HFFc6 (cell line): ENCODE measurements around the gene PBX3. TPM values are rescaled to one million over a fixed set of nuclear protein-coding genes. Genes with fewer than 3 reads are reported as not detected.

Source experiments
- DNase-seq: peaks from one replicate; pipeline ENCODE4 v3.0.0-alpha.2; 2018
- H3K27ac Mint-ChIP-seq: 2 replicates; pipeline ENCODE4 v1.8.0; 2020; ENCODE audit warnings: mild to moderate bottlenecking, mixed read lengths
- H3K27me3 Mint-ChIP-seq: 2 replicates; pipeline ENCODE4 v1.8.0; 2021; ENCODE audit warnings: mild to moderate bottlenecking, moderate library complexity, mixed read lengths; ENCODE audit not compliant: insufficient read depth
- H3K36me3 Mint-ChIP-seq: 2 replicates; pipeline ENCODE4 v1.8.0; 2021; ENCODE audit warnings: low read depth, mixed read lengths
- H3K4me1 Mint-ChIP-seq: 2 replicates; pipeline ENCODE4 v1.8.0; 2020; ENCODE audit warnings: low read depth, mixed read lengths
- H3K4me3 Mint-ChIP-seq: 2 replicates; pipeline ENCODE4 v1.8.0; 2020; ENCODE audit warnings: mild to moderate bottlenecking, moderate library complexity, mixed read lengths
- H3K9me3 Mint-ChIP-seq: 2 replicates; pipeline ENCODE4 v1.8.0; 2020; ENCODE audit warnings: mild to moderate bottlenecking, mixed read lengths
- total RNA-seq, 6 experiments: library from RNA; stranded (reverse); fragmentation: NEBNext Ultra II Directional; extraction: Animal tissue kit (Norgen Biotek cat#: 25700); gene quantifications; 2 replicates in 1 of 6; 3 replicates in 5 of 6; pipeline ENCODE4 v1.2.3, GENCODE V29; 2021
- TF ChIP-seq, protein P1 (sequence below): fragments of 200-600 bp; sonication (generic); IDR thresholded peaks from 2 replicates; pipeline ENCODE4 v1.5.0; 2021; ENCODE audit warnings: antibody characterized with exemption, mild to moderate bottlenecking

Gene PBX3
- total RNA-seq, 6 experiments from 2014 or later, result 32.2 to 44.3 (median 40.3) TPM

- no peaks in the 10 kb centered on the region for H3K9me3 Mint-ChIP-seq
- peak overlapping the region; percentile 94 for H3K27ac Mint-ChIP-seq
- H3K36me3 Mint-ChIP-seq, result peaks cover 11% of the 10 kb centered on the region; the same call in 1 of the 2 replicates
- peak overlapping the region; percentile 72; the same call in 1 of the 2 replicates for H3K4me3 Mint-ChIP-seq
- TF ChIP-seq, protein P1, sequence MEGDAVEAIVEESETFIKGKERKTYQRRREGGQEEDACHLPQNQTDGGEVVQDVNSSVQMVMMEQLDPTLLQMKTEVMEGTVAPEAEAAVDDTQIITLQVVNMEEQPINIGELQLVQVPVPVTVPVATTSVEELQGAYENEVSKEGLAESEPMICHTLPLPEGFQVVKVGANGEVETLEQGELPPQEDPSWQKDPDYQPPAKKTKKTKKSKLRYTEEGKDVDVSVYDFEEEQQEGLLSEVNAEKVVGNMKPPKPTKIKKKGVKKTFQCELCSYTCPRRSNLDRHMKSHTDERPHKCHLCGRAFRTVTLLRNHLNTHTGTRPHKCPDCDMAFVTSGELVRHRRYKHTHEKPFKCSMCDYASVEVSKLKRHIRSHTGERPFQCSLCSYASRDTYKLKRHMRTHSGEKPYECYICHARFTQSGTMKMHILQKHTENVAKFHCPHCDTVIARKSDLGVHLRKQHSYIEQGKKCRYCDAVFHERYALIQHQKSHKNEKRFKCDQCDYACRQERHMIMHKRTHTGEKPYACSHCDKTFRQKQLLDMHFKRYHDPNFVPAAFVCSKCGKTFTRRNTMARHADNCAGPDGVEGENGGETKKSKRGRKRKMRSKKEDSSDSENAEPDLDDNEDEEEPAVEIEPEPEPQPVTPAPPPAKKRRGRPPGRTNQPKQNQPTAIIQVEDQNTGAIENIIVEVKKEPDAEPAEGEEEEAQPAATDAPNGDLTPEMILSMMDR, result no peak
- H3K4me1 Mint-ChIP-seq, result no peaks in the 10 kb centered on the region; the same call in 1 of the 2 replicates
- H3K27me3 Mint-ChIP-seq, result peaks cover 4% of the 10 kb centered on the region; the same call in 1 of the 2 replicates
- DNase-seq, result no peak
Measured at GRCh38 chr9:125932746-125933455, 185.7 kb downstream of the PBX3 start.

DNA sequence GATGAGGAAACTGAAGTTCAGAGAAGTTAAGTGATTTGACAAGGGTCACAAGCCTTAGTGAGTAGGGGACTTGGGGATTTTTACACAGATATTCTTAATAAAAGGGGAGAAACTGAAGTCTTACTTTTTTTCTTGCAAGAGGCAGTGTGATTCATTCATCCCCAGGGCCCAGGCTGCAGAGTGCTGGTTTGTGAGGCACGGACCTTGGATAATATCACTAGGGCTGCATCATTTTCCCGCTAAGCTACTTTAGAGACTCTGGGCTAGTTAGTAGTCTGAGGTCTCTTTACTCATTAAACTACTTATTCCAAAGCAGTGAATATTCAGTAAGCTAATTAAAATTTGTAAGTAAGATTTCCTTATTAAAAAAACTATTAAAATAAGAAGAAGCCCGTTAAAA lies 195.0 kb downstream of the PBX3 start:
- Mint-ChIP-seq H3K9me3 (peaks cover 12% of the 10 kb centered on the region), H3K36me3 (peaks cover 43% of the 10 kb centered on the region), H3K4me1 (no peaks in the 10 kb centered on the region), H3K27ac (no peak overlapping the region), H3K4me3 (no peak overlapping the region), H3K27me3 (no peaks in the 10 kb centered on the region; the same call in 1 of the 2 replicates)
- DNase-seq, result no peak
- TF ChIP-seq, protein P1, result no peak

DNA sequence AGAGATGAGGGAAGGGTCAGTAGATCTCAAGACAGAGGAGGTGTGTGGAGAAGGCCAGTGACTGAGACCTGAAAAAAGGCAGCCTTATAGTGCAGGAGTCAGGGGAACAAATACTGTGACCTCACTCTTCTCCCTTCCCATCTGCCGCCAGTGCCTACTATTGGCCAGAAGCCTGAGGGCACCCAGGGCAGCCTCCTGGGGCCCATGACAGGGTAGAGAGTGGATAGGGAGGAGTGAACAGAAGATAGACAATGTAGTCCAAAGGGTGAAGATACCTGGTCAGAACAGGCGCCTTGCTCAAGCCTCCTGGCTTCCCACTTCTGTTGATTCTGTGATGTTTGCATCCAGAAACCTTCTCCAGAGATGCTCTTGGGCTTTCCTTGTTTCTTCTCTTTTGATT lies 196.7 kb downstream of the PBX3 start:
- Mint-ChIP-seq H3K4me1 (peaks cover 10% of the 10 kb centered on the region), H3K9me3 (peaks cover 12% of the 10 kb centered on the region), H3K27me3 (no peaks in the 10 kb centered on the region; the same call in 1 of the 2 replicates), H3K36me3 (peaks cover 35% of the 10 kb centered on the region), H3K4me3 (no peak overlapping the region), H3K27ac (no peak overlapping the region)
- DNase-seq, result no peak
- TF ChIP-seq, protein P1, result no peak

GRCh38 chr9:125946397-125946796 lies 199.2 kb downstream of the PBX3 start:
- TF ChIP-seq, protein P1, result no peak
- Mint-ChIP-seq H3K27me3 (no peaks in the 10 kb centered on the region; the same call in 1 of the 2 replicates), H3K9me3 (peaks cover 12% of the 10 kb centered on the region), H3K27ac (no peak overlapping the region), H3K36me3 (peaks cover 22% of the 10 kb centered on the region), H3K4me1 (peaks cover 21% of the 10 kb centered on the region), H3K4me3 (no peak overlapping the region)
- no peak for DNase-seq

DNA sequence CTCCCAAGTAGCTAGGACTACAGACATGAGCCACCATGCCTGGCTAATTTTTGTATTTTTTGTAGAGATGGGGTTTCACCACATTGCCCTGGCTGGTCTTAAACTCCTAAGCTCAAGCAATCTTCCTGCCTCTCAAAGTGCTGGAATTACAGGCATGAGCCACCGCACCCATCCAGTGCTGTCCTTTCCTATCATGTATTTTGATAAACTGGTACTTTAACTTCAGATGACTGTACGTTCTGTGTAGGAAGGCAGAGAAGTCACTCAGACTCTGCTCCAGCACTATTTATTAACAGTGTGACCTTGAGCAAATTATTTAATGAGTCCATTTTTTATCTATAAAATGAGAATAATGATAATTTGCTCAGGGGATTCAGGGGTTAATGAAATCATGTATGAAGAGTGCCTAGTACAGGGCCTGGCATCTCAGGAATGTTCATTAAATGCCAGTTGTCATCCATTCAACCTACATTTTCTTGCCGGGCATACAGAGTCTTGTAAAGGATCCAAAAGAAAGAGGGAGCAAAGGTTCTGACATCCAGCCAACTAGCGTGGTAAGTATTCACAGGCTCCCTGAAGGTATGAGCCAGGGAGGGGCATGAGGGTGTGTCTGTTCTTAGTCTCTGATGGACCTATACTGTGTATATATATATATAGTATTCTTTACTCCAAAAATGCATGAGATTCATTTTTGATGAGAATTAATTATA lies 201.9 kb downstream of the PBX3 start:
- Mint-ChIP-seq H3K9me3 (peaks cover 12% of the 10 kb centered on the region), H3K27me3 (no peaks in the 10 kb centered on the region; the same call in 1 of the 2 replicates), H3K36me3 (peaks cover 28% of the 10 kb centered on the region), H3K4me3 (no peak overlapping the region), H3K4me1 (peaks cover 21% of the 10 kb centered on the region), H3K27ac (peak overlapping the region; percentile 11; the same call in 1 of the 2 replicates)
- TF ChIP-seq, protein P1, result no peak
- peak; percentile 9 for DNase-seq
